Neural progenitor cell (in vitro differentiated cells): Measurements from ENCODE around the gene ARHGAP26. TPM values are rescaled to one million over a fixed set of nuclear protein-coding genes. Genes with fewer than 3 reads are reported as not detected.

ENCODE experiments used
- DNase-seq: peaks from one replicate; pipeline ENCODE4 v3.0.0-alpha.2; 2016; ENCODE audit warnings: low spot score
- H2AFZ ChIP-seq: fragments of 200-600 bp; sonication (generic); replicated peaks from 2 replicates; pipeline ENCODE4 v1.6.1; 2016; ENCODE audit warnings: antibody characterized with exemption
- H3F3A ChIP-seq: fragments of 200-600 bp; sonication (generic); 2 replicates; pipeline ENCODE4 v1.6.1; 2016; ENCODE audit warnings: antibody characterized with exemption, low read depth
- H3K27ac ChIP-seq: fragments of 200-600 bp; sonication (generic); 2 replicates; pipeline ENCODE4 v1.5.1; 2016; ENCODE audit warnings: mild to moderate bottlenecking
- H3K27me3 ChIP-seq: fragments of 200-600 bp; sonication (generic); 2 replicates; pipeline ENCODE4 v1.6.1; 2016; ENCODE audit warnings: mild to moderate bottlenecking, moderate library complexity
- H3K36me3 ChIP-seq: fragments of 200-600 bp; sonication (generic); 2 replicates; pipeline ENCODE4 v1.5.1; 2016
- H3K4me1 ChIP-seq: fragments of 200-600 bp; sonication (generic); 2 replicates; pipeline ENCODE4 v1.6.1; 2016; ENCODE audit warnings: mixed run types
- H3K4me2 ChIP-seq: fragments of 200-600 bp; sonication (generic); 2 replicates; pipeline ENCODE4 v1.6.1; 2016
- H3K4me3 ChIP-seq: fragments of 200-600 bp; sonication (generic); 2 replicates; pipeline ENCODE4 v1.5.1; 2016
- H3K79me2 ChIP-seq: fragments of 200-600 bp; sonication (generic); 2 replicates; pipeline ENCODE4 v1.6.1; 2016; ENCODE audit warnings: low read depth
- H3K9ac ChIP-seq: fragments of 200-600 bp; sonication (generic); 2 replicates; pipeline ENCODE4 v1.6.1; 2016
- H3K9me3 ChIP-seq: fragments of 200-600 bp; sonication (generic); 2 replicates; pipeline ENCODE4 v1.5.1; 2016; ENCODE audit warnings: low read depth
- H4K20me1 ChIP-seq: fragments of 200-600 bp; sonication (generic); 2 replicates; pipeline ENCODE4 v1.6.1; 2016; ENCODE audit warnings: low read depth
- H3K27ac Mint-ChIP-seq: 3 replicates; pipeline ENCODE4 v1.8.0; 2021; ENCODE audit warnings: mixed read lengths
- H3K27me3 Mint-ChIP-seq: 2 replicates; pipeline ENCODE4 v1.8.0; 2022; ENCODE audit warnings: low read depth, mild to moderate bottlenecking, inconsistent platforms, moderate library complexity, mixed read lengths; ENCODE audit not compliant: insufficient read depth
- H3K36me3 Mint-ChIP-seq: 3 replicates; pipeline ENCODE4 v1.8.0; 2021; ENCODE audit warnings: mixed read lengths
- H3K4me1 Mint-ChIP-seq: 3 replicates; pipeline ENCODE4 v1.8.0; 2021; ENCODE audit warnings: mixed read lengths
- H3K4me3 Mint-ChIP-seq: 3 replicates; pipeline ENCODE4 v1.8.0; 2021; ENCODE audit warnings: mild to moderate bottlenecking, moderate library complexity, mixed read lengths
- H3K9me3 Mint-ChIP-seq: 3 replicates; pipeline ENCODE4 v1.8.0; 2020; ENCODE audit warnings: mixed read lengths
- CTCF ChIP-seq: fragments of 200-600 bp; sonication (generic); IDR thresholded peaks from 2 replicates; pipeline ENCODE4 v1.5.1; 2017; ENCODE audit warnings: antibody characterized with exemption, mild to moderate bottlenecking
- EZH2 ChIP-seq: fragments of 200-600 bp; sonication (generic); IDR thresholded peaks from 2 replicates; pipeline ENCODE4 v1.6.1; 2017; ENCODE audit warnings: antibody characterized with exemption, mild to moderate bottlenecking, moderate library complexity
- EZH2phosphoT487 ChIP-seq: fragments of 200-600 bp; sonication (generic); IDR thresholded peaks from 2 replicates; pipeline ENCODE4 v1.6.1; 2017; ENCODE audit warnings: antibody characterized with exemption
- total RNA-seq: library from RNA; depleted of rRNA; stranded (reverse); fragments of >200 nt; gene quantifications from 2 replicates; pipeline ENCODE4 v1.2.3, GENCODE V29; 2015; ENCODE audit warnings: low replicate concordance

ARHGAP26 gene
- total RNA-seq, 1 donor from 2014 or later = 7.0 TPM

- Histone ChIP-seq H3K27ac (no peak overlapping the region), H3K36me3 (no peaks in the 10 kb centered on the region), H3K9ac (no peak overlapping the region), H2AFZ (no peak overlapping the region), H4K20me1 (peaks cover 4% of the 10 kb centered on the region), H3F3A (no peaks in the 10 kb centered on the region), H3K4me1 (peaks cover 18% of the 10 kb centered on the region), H3K4me2 (peak overlapping the region; percentile 18), H3K79me2 (no peaks in the 10 kb centered on the region), H3K27me3 (no peaks in the 10 kb centered on the region), H3K9me3 (no peaks in the 10 kb centered on the region), H3K4me3 (no peak overlapping the region)
- H3K27me3 Mint-ChIP-seq = no peaks in the 10 kb centered on the region
- H3K4me3 Mint-ChIP-seq = no peak overlapping the region
- no peaks in the 10 kb centered on the region for H3K9me3 Mint-ChIP-seq
- H3K4me1 Mint-ChIP-seq = peaks cover 23% of the 10 kb centered on the region
- DNase-seq = no peak
- TF ChIP-seq EZH2 (no peak), EZH2phosphoT487 (no peak), CTCF (no peak)
- H3K36me3 Mint-ChIP-seq = peaks cover 1% of the 10 kb centered on the region
- H3K27ac Mint-ChIP-seq = no peak overlapping the region
Measured at GRCh38 chr5:142810743-142811290, 40.6 kb downstream of the ARHGAP26 start.

- Mint-ChIP-seq H3K36me3 (peaks cover 1% of the 10 kb centered on the region), H3K9me3 (no peaks in the 10 kb centered on the region), H3K27ac (no peak overlapping the region), H3K4me1 (peaks cover 20% of the 10 kb centered on the region), H3K4me3 (no peak overlapping the region), H3K27me3 (no peaks in the 10 kb centered on the region)
- Histone ChIP-seq H3K27me3 (no peaks in the 10 kb centered on the region), H3K4me1 (peaks cover 18% of the 10 kb centered on the region), H3F3A (no peaks in the 10 kb centered on the region), H3K4me2 (no peak overlapping the region), H3K9me3 (no peaks in the 10 kb centered on the region), H4K20me1 (peaks cover 4% of the 10 kb centered on the region), H3K79me2 (no peaks in the 10 kb centered on the region), H2AFZ (no peak overlapping the region), H3K4me3 (no peak overlapping the region), H3K36me3 (no peaks in the 10 kb centered on the region), H3K27ac (no peak overlapping the region), H3K9ac (no peak overlapping the region)
- no peak for DNase-seq
- TF ChIP-seq CTCF = no peak
- no peak for TF ChIP-seq EZH2
- TF ChIP-seq EZH2phosphoT487 = no peak
Measured at GRCh38 chr5:142811866-142812557, 41.8 kb downstream of the ARHGAP26 start.

- no peak overlapping the region for H3K4me3 ChIP-seq
- no peak for TF ChIP-seq EZH2
- no peak for TF ChIP-seq EZH2phosphoT487
- TF ChIP-seq CTCF = no peak
- peaks cover 2% of the 10 kb centered on the region for H3K27me3 Mint-ChIP-seq
- H3K36me3 Mint-ChIP-seq = peaks cover 1% of the 10 kb centered on the region
- H3K4me1 ChIP-seq = peaks cover 18% of the 10 kb centered on the region
- no peaks in the 10 kb centered on the region for H3K9me3 ChIP-seq
- H3K79me2 ChIP-seq = no peaks in the 10 kb centered on the region
- no peaks in the 10 kb centered on the region for H3F3A ChIP-seq
- no peaks in the 10 kb centered on the region for H3K9me3 Mint-ChIP-seq
- H3K4me3 Mint-ChIP-seq = no peak overlapping the region
- no peak overlapping the region for H3K4me2 ChIP-seq
- H3K4me1 Mint-ChIP-seq = peaks cover 16% of the 10 kb centered on the region
- H3K27ac Mint-ChIP-seq = no peak overlapping the region
- no peak overlapping the region for H3K27ac ChIP-seq
- no peaks in the 10 kb centered on the region for H3K27me3 ChIP-seq
- no peak overlapping the region for H3K9ac ChIP-seq
- DNase-seq = no peak
- no peaks in the 10 kb centered on the region for H3K36me3 ChIP-seq
- no peaks in the 10 kb centered on the region for H4K20me1 ChIP-seq
- no peak overlapping the region for H2AFZ ChIP-seq
Measured at GRCh38 chr5:142813220-142813619, 43.0 kb downstream of the ARHGAP26 start.
